ENCODE measurements around the gene RGL3. TPM values are rescaled to one million over a fixed set of nuclear protein-coding genes. Genes with fewer than 3 reads are reported as not detected.

RGL3 gene
- total RNA-seq, 1 donor = 2.3 TPM

- TF ChIP-seq, protein P1, sequence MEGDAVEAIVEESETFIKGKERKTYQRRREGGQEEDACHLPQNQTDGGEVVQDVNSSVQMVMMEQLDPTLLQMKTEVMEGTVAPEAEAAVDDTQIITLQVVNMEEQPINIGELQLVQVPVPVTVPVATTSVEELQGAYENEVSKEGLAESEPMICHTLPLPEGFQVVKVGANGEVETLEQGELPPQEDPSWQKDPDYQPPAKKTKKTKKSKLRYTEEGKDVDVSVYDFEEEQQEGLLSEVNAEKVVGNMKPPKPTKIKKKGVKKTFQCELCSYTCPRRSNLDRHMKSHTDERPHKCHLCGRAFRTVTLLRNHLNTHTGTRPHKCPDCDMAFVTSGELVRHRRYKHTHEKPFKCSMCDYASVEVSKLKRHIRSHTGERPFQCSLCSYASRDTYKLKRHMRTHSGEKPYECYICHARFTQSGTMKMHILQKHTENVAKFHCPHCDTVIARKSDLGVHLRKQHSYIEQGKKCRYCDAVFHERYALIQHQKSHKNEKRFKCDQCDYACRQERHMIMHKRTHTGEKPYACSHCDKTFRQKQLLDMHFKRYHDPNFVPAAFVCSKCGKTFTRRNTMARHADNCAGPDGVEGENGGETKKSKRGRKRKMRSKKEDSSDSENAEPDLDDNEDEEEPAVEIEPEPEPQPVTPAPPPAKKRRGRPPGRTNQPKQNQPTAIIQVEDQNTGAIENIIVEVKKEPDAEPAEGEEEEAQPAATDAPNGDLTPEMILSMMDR (IDR thresholded peaks at IDR 0.05; ENCODE audit: insufficient read depth, low read length) = peak; percentile 53
- no peak overlapping the region for H3K4me3 ChIP-seq (ENCODE audit: low read depth, low read length)
- DNase-seq (ENCODE audit: low read depth) = peak; percentile 79
Measured at GRCh38 chr19:11378319-11379189, 40.6 kb downstream of the RGL3 start.

- DNase-seq (ENCODE audit: low read depth) = no peak
- H3K4me3 ChIP-seq (ENCODE audit: low read depth, low read length) = no peak overlapping the region
- TF ChIP-seq, protein P1 (IDR thresholded peaks at IDR 0.05; ENCODE audit: insufficient read depth, low read length) = no peak
Measured at GRCh38 chr19:11377756-11378155, 41.4 kb downstream of the RGL3 start.

DNA sequence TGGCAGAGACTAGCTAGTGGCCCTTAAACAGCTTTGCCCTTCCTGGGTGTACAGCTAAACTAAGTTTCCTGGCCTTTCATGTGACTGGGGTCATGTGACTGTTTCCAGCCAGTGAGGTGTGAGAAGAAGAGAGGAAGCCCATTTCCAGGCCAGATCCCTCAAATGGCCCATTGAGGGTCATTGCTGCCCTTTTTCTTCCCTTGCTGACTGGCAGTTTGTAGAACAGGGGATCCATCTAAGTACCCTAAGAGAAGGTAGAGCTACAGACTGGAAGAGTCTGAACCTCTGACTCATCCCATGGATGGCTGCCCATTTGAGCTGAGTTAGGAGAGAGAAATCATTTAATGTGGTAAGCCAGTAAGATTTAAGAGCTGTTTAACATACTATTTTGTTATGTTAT lies 41.9 kb downstream of the RGL3 start:
- peak; percentile 91 for DNase-seq (ENCODE audit: low read depth)
- no peak overlapping the region for H3K4me3 ChIP-seq (ENCODE audit: low read depth, low read length)
- TF ChIP-seq, protein P1 (IDR thresholded peaks at IDR 0.05; ENCODE audit: insufficient read depth, low read length) = no peak

DNA sequence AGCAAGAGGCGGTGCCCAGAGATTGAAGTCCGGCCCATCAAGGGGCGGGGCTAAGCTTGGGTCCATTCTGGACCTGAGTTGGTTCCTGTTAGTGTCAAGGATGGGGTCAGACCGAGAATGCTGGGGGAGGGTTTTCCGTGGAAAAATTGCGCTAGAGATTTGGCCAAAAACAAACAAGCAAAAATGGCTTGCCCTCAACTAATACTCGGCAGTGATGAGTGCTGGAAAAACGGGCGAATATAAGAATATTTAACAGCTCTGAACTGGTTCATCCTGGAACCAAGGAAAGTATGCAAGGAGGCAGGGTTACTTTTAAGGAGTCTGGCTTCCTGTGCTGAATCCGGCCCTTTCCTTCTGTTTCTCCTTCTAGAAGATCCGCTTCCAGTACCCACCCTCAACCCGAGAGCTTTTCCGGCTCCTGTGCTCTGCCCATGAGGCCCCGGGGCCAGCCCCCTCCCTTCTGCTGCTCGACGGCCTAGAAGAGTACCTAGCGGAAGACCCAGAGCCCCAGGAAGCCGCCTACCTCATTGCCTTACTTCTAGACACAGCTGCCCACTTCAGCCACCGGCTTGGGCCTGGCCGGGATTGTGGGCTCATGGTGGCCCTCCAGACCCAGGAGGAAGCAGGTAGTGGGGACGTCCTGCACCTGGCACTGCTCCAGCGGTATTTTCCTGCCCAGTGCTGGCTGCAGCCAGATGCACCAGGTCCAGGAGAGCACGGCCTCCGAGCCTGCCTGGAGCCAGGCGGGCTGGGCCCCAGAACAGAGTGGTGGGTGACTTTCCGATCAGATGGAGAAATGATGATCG lies 43.8 kb downstream of the RGL3 start:
- H3K4me3 ChIP-seq (ENCODE audit: low read depth, low read length) = peak overlapping the region; percentile 65
- TF ChIP-seq, protein P1 (IDR thresholded peaks at IDR 0.05; ENCODE audit: insufficient read depth, low read length) = no peak
- DNase-seq (ENCODE audit: low read depth) = no peak

- DNase-seq (ENCODE audit: low read depth) = peak; percentile 100
- peak within 1 kb of the TSS; percentile 84 for H3K4me3 ChIP-seq (ENCODE audit: low read depth, low read length)
- TF ChIP-seq, protein P1 (IDR thresholded peaks at IDR 0.05; ENCODE audit: insufficient read depth, low read length) = no peak
Measured at GRCh38 chr19:11374433-11375142, 44.5 kb downstream of the RGL3 start, which contains the start of gene SWSAP1. Gene SWSAP1 (plus strand): TSS chr19:11374666. CDS start chr19:11374681, 15 bp downstream.

DNA sequence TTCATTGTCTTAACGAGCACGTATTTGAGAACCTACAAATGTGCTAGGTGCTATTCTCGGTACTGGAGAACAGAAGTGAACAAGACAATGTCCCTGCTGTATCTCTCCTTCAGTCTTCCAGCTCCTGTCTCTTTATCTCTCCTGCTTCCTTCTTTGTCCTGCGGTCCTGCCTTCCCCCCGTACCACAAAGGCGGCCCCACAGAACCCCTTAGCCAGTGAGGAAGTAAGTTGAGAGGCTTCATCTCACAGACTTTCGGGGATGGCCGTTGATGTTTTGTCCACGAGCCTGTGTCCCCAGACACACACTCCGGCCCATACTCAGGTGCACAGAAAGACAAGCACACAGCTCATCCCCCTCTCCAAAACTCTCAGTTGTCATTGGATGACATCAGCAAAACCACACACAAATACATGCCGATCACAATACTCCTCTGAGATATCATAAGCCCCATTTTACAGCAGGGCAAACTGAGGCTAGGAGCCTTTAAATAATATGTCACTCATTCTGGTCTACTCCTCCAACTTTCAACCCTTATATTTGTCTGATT lies 45.2 kb downstream of the RGL3 start:
- DNase-seq (ENCODE audit: low read depth) = no peak
- TF ChIP-seq, protein P1 (IDR thresholded peaks at IDR 0.05; ENCODE audit: insufficient read depth, low read length) = no peak
- peak overlapping the region; percentile 84 for H3K4me3 ChIP-seq (ENCODE audit: low read depth, low read length)

Data from fibroblast of the aortic adventitia (primary cell).